Panc1 (cell line): ENCODE data around the gene EXD3. TPM values are rescaled to one million over a fixed set of nuclear protein-coding genes. Genes with fewer than 3 reads are reported as not detected.

ENCODE experiments used
- ATAC-seq: fragments of 200-7000 bp; cut with Tn5 transposase; 2 replicates; pipeline ENCODE4 v1.9.1; 2020; ENCODE audit warnings: mild to moderate bottlenecking, moderate library complexity
- BruUV-seq: library from RNA; stranded (reverse); fragments of 400-500 nt; replicated peaks from 2 replicates; lab custom pipeline; 2021; lab: Mats Ljungman, UMichigan
- CTCF ChIA-PET: fragments of 300-600 bp; sonication (Branson Sonifier 250); formaldehyde crosslinking; loops from one replicate; lab custom pipeline; 2022; ENCODE audit warnings: antibody characterized with exemption; lab: Charles Lee
- POLR2A ChIA-PET: fragments of 300-600 bp; sonication (Branson Sonifier 250); formaldehyde crosslinking; loops from one replicate; lab custom pipeline; 2022; ENCODE audit warnings: antibody characterized with exemption; lab: Charles Lee
- DNase-seq: peaks from one replicate; pipeline ENCODE4 v3.0.0-alpha.2; 2010; ENCODE audit warnings: low read depth, low spot score
- H3K27ac ChIP-seq: 2 replicates; pipeline ENCODE4 v1.5.1; 2011; ENCODE audit warnings: mild to moderate bottlenecking, low read length, inconsistent platforms
- H3K27me3 ChIP-seq: fragments of 200-500 bp; sonication (Bioruptor generic); 2 replicates; pipeline ENCODE4 v1.6.0; 2014; ENCODE audit warnings: low read length, inconsistent platforms; ENCODE audit not compliant: control insufficient read depth, insufficient read depth
- H3K36me3 ChIP-seq: fragments of 200-500 bp; sonication (Bioruptor generic); 2 replicates; pipeline ENCODE4 v1.5.1; 2014; ENCODE audit warnings: inconsistent platforms, mild to moderate bottlenecking, low read length, moderate library complexity; ENCODE audit not compliant: control insufficient read depth, insufficient read depth
- H3K4me1 ChIP-seq: 2 replicates; pipeline ENCODE4 v1.5.1; 2011; ENCODE audit warnings: inconsistent platforms, mild to moderate bottlenecking, low read length, moderate library complexity; ENCODE audit not compliant: control insufficient read depth, insufficient read depth
- H3K4me3 ChIP-seq, 2 experiments: 2 replicates each; pipeline ENCODE4 v1.5.1; 2011 to 2012; ENCODE audit warnings: low read depth in 2 of 2, low read length in 2 of 2, mild to moderate bottlenecking in 2 of 2, inconsistent platforms in 1 of 2, moderate library complexity in 1 of 2
- H3K9me3 ChIP-seq: fragments of 200-500 bp; sonication (Bioruptor generic); 2 replicates; pipeline ENCODE4 v1.5.1; 2014; ENCODE audit warnings: low read depth, mild to moderate bottlenecking, inconsistent platforms, low read length, moderate library complexity; ENCODE audit not compliant: control insufficient read depth, insufficient read depth
- CTCF ChIP-seq: fragments of 450-650 bp; IDR thresholded peaks from 2 replicates; pipeline ENCODE4 v1.5.1; 2017; ENCODE audit warnings: mild to moderate bottlenecking
- POLR2AphosphoS5 ChIP-seq: IDR thresholded peaks from 2 replicates; pipeline ENCODE4 v1.6.1; 2012; ENCODE audit warnings: mild to moderate bottlenecking, low read depth, low read length, moderate library complexity
- REST ChIP-seq, 2 experiments: IDR thresholded peaks; 2 replicates each; pipeline ENCODE4 v1.6.1; 2011 to 2012; ENCODE audit warnings: low read depth in 2 of 2, control low read depth in 1 of 2, low read length in 1 of 2, mild to moderate bottlenecking in 1 of 2, moderate library complexity in 1 of 2; ENCODE audit not compliant: insufficient read depth in 1 of 2
- SIN3A ChIP-seq: IDR thresholded peaks from 2 replicates; pipeline ENCODE4 v1.6.1; 2012; ENCODE audit warnings: low read depth, mild to moderate bottlenecking, low read length, moderate library complexity, borderline replicate concordance; ENCODE audit not compliant: insufficient read depth
- TCF7L2 ChIP-seq: IDR thresholded peaks from 2 replicates; pipeline ENCODE4 v1.6.1; 2011; ENCODE audit warnings: mild to moderate bottlenecking, low read depth, low read length, inconsistent platforms
- in situ Hi-C: cut with HindIII; loops from 2 replicates; pipeline ENCODE4 v1.10.0; 2016; ENCODE audit warnings: low sequenced_read_pairs, low pct_unique_long_range_greater_than_20kb
- intact Hi-C: fragments of 100-400 bp; cut with micrococcal nuclease; formaldehyde crosslinking; loops from one replicate; pipeline ENCODE4 v1.10.0; 2022; ENCODE audit not compliant: unreplicated experiment
- total RNA-seq: library from RNA; stranded (reverse); gene quantifications from one replicate; pipeline ENCODE4 v1.2.1, GENCODE V29; 2021; ENCODE audit not compliant: unreplicated experiment

Gene EXD3
- total RNA-seq, 1 experiment from 2014 or later, result 9.2 TPM

- in situ Hi-C loops, result no loop called here
- no peaks in the 10 kb centered on the region for H3K9me3 ChIP-seq
- no peaks in the 10 kb centered on the region for H3K27me3 ChIP-seq
- no peaks in the 10 kb centered on the region for H3K4me1 ChIP-seq
- ATAC-seq (no peak), DNase-seq (no peak)
- TF ChIP-seq REST (IDR thresholded peaks at IDR 0.05; ENCODE audit: insufficient read depth in 1 of 2, low read depth in 2 of 2, low read length in 1 of 2), result no peak
- no peak for TF ChIP-seq CTCF
- TF ChIP-seq POLR2AphosphoS5, result no peak
- TF ChIP-seq SIN3A, result no peak
- TF ChIP-seq TCF7L2, result no peak
- ChIA-PET POLR2A (interaction anchor here (0.7 kb wide), 1 partner anchor 41 kb away, joined by 3 read pairs; no protein-coding TSS in a partner anchor), CTCF (interaction anchor here (0.6 kb wide), 1 partner anchor 9 kb away, joined by 6 read pairs; no protein-coding TSS in a partner anchor)
- H3K27ac ChIP-seq, result no peak overlapping the region
- no TSS peak for BruUV-seq
- no peaks in the 10 kb centered on the region; the same call in 1 of the 2 replicates for H3K36me3 ChIP-seq
- no peak overlapping the region for H3K4me3 ChIP-seq
- intact Hi-C loops, result no loop called here
Measured at GRCh38 chr9:137268538-137269201, 154.3 kb downstream of the EXD3 start.

- POLR2A ChIA-PET, result interaction anchor here (0.6 kb wide), 1 partner anchor 9 kb away, joined by 9 read pairs; no protein-coding TSS in a partner anchor
Measured at GRCh38 chr9:137267933-137268355, 155.0 kb downstream of the EXD3 start.

More at GRCh38 chr9:137267933-137268355, 155.0 kb downstream of the EXD3 start:
- no TSS peak for BruUV-seq
- CTCF ChIA-PET, result interaction anchor here (0.6 kb wide), 1 partner anchor 8 kb away, joined by 6 read pairs; no protein-coding TSS in a partner anchor
- Histone ChIP-seq H3K4me3 (no peak overlapping the region), H3K27me3 (no peaks in the 10 kb centered on the region), H3K27ac (no peak overlapping the region), H3K36me3 (no peaks in the 10 kb centered on the region; the same call in 1 of the 2 replicates), H3K9me3 (no peaks in the 10 kb centered on the region), H3K4me1 (no peaks in the 10 kb centered on the region)
- intact Hi-C loops (no loop called here), in situ Hi-C loops (no loop called here)
- DNase-seq (no peak), ATAC-seq (no peak)
- TF ChIP-seq REST (IDR thresholded peaks at IDR 0.05; ENCODE audit: insufficient read depth in 1 of 2, low read depth in 2 of 2, low read length in 1 of 2) (no peak), SIN3A (no peak), CTCF (no peak), POLR2AphosphoS5 (no peak), TCF7L2 (no peak)
